ENCODE results near the gene TJP3. TPM values are rescaled to one million over a fixed set of nuclear protein-coding genes. Genes with fewer than 3 reads are reported as not detected.
A peak's percentile ranks its signal among the peaks of the same experiment; 100 is the strongest.

TJP3 gene
- total RNA-seq, 3 donors from 2014 or later (not counting 1 experiment from before 2014, with no cell fraction given): 1.1 to 2.9 (median 1.3) TPM

GRCh38 chr19:3770136-3770999 lies 62.2 kb downstream of the TJP3 start:
- WGBS (ENCODE audit: insufficient coverage): 95% methylated on average over 53 of the region's 53 CpGs
- H3K9me3 Mint-ChIP-seq: no peaks in the 10 kb centered on the region
- H3K27me3 ChIP-seq (ENCODE audit: control insufficient read depth, insufficient read depth, low read length): no peaks in the 10 kb centered on the region
- DNase-seq: no peak
- no peaks in the 10 kb centered on the region for H3K36me3 Mint-ChIP-seq
- H3K27ac ChIP-seq (ENCODE audit: low read length): no peak overlapping the region
- peak in 1 of 3 donors; percentile 11 for ATAC-seq
- TF ChIP-seq CTCF (IDR thresholded peaks at IDR 0.05): no peak
- no peaks in the 10 kb centered on the region for H3K9me3 ChIP-seq (ENCODE audit: control insufficient read depth, insufficient read depth, low read length)
- peaks cover 24% of the 10 kb centered on the region for H3K36me3 ChIP-seq (ENCODE audit: control insufficient read depth, insufficient read depth, low read length)
- no peaks in the 10 kb centered on the region for H3K4me1 ChIP-seq (ENCODE audit: control insufficient read depth, insufficient read depth, low read length)
- H3K4me3 Mint-ChIP-seq: no peak overlapping the region
- peaks cover 0 to 20% of the 10 kb centered on the region in 2 donors for H3K4me1 Mint-ChIP-seq
- H3K27ac Mint-ChIP-seq: no peak overlapping the region
- no peak overlapping the region for H3K4me3 ChIP-seq (ENCODE audit: low read length)
- no peaks in the 10 kb centered on the region for H3K27me3 Mint-ChIP-seq (ENCODE audit: low read depth in 2 of 2)
- intact Hi-C loops (cut with micrococcal nuclease): no loop called here

GRCh38 chr19:3771000-3771905 lies 63.1 kb downstream of the TJP3 start:
- intact Hi-C loops (cut with micrococcal nuclease): no loop called here
- Histone ChIP-seq H3K36me3 (ENCODE audit: control insufficient read depth, insufficient read depth, low read length) (peaks cover 22% of the 10 kb centered on the region), H3K9me3 (ENCODE audit: control insufficient read depth, insufficient read depth, low read length) (no peaks in the 10 kb centered on the region), H3K27me3 (ENCODE audit: control insufficient read depth, insufficient read depth, low read length) (no peaks in the 10 kb centered on the region), H3K4me1 (ENCODE audit: control insufficient read depth, insufficient read depth, low read length) (peaks cover 5% of the 10 kb centered on the region), H3K4me3 (ENCODE audit: low read length) (no peak overlapping the region), H3K27ac (ENCODE audit: low read length) (no peak overlapping the region)
- no peak overlapping the region for H3K27ac Mint-ChIP-seq
- no peaks in the 10 kb centered on the region for H3K9me3 Mint-ChIP-seq
- 92% methylated on average over 34 of the region's 35 CpGs for WGBS (ENCODE audit: insufficient coverage)
- no peak for DNase-seq
- no peak for TF ChIP-seq CTCF (IDR thresholded peaks at IDR 0.05)
- ATAC-seq: no peak
- H3K27me3 Mint-ChIP-seq (ENCODE audit: low read depth in 2 of 2): no peaks in the 10 kb centered on the region
- H3K4me3 Mint-ChIP-seq: no peak overlapping the region
- peaks cover 0 to 23% of the 10 kb centered on the region in 2 donors for H3K4me1 Mint-ChIP-seq
- H3K36me3 Mint-ChIP-seq: no peaks in the 10 kb centered on the region

- no peak for TF ChIP-seq CTCF (IDR thresholded peaks at IDR 0.05)
- peaks cover 5% of the 10 kb centered on the region for H3K4me1 ChIP-seq (ENCODE audit: control insufficient read depth, insufficient read depth, low read length)
- Mint-ChIP-seq H3K9me3 (no peaks in the 10 kb centered on the region), H3K36me3 (no peaks in the 10 kb centered on the region), H3K4me1 (peaks cover 0 to 25% of the 10 kb centered on the region in 2 donors), H3K27ac (no peak within 1 kb of the TSS), H3K27me3 (ENCODE audit: low read depth in 2 of 2) (no peaks in the 10 kb centered on the region), H3K4me3 (no peak within 1 kb of the TSS)
- no peak within 1 kb of the TSS for H3K4me3 ChIP-seq (ENCODE audit: low read length)
- WGBS (ENCODE audit: insufficient coverage): 78% methylated on average over 22 of the region's 23 CpGs
- no peak for ATAC-seq
- H3K27me3 ChIP-seq (ENCODE audit: control insufficient read depth, insufficient read depth, low read length): no peaks in the 10 kb centered on the region
- peaks cover 18% of the 10 kb centered on the region for H3K36me3 ChIP-seq (ENCODE audit: control insufficient read depth, insufficient read depth, low read length)
- intact Hi-C loops (cut with micrococcal nuclease): no loop called here
- no peaks in the 10 kb centered on the region for H3K9me3 ChIP-seq (ENCODE audit: control insufficient read depth, insufficient read depth, low read length)
- DNase-seq: no peak
- no peak within 1 kb of the TSS for H3K27ac ChIP-seq (ENCODE audit: low read length)
Observed at GRCh38 chr19:3771906-3772455, 63.8 kb downstream of the TJP3 start, which contains the start of gene RAX2. Gene RAX2, minus strand, starts transcription at chr19:3772228. Its CDS starts 486 bp downstream, at chr19:3771742.
